Measurements from ENCODE around the gene NEU4. TPM values are rescaled to one million over a fixed set of nuclear protein-coding genes. Genes with fewer than 3 reads are reported as not detected.

The NEU4 gene
- total RNA-seq, 1 donor from 2014 or later = 0.49 TPM

- DNase-seq (ENCODE audit: low spot score) = no peak
These were observed 55.3 kb downstream of the NEU4 start for GRCh38 chr2:241864168-241864849.

GRCh38 chr2:241864850-241865213 is 55.8 kb downstream of the NEU4 start:
- no peak for DNase-seq (ENCODE audit: low spot score)

GRCh38 chr2:241865416-241865956 is 56.5 kb downstream of the NEU4 start:
- DNase-seq (ENCODE audit: low spot score) = no peak

GRCh38 chr2:241865957-241866789 is 57.2 kb downstream of the NEU4 start:
- DNase-seq (ENCODE audit: low spot score) = no peak

Other genes with a start within 250 kb of the NEU4 start
- 41.9 TPM for gene THAP4, start 172.0 kb upstream of the NEU4 start, total RNA-seq
- gene ATG4B, start 171.5 kb upstream of the NEU4 start, total RNA-seq = 82.9 TPM
- 15.7 TPM for gene DTYMK, start 122.4 kb upstream of the NEU4 start, total RNA-seq
- 48.0 TPM for gene ING5, start 107.2 kb upstream of the NEU4 start, total RNA-seq
- 67.7 TPM for gene D2HGDH, start 74.6 kb upstream of the NEU4 start, total RNA-seq
- gene GAL3ST2, start 32.4 kb upstream of the NEU4 start, total RNA-seq = 0.47 TPM
- 0.57 TPM for gene PDCD1, start 49.7 kb downstream of the NEU4 start, total RNA-seq
- gene RTP5, start 60.5 kb downstream of the NEU4 start, total RNA-seq = 0.21 TPM